HG03469 (cell line): ENCODE data around the gene ALLC.
"Not testable (repeated sequence)": the region's sequence is repeated elsewhere in the genome, so short reads cannot be mapped to it uniquely, and the experiment has no call there.

ENCODE experiments used
- ATAC-seq: cut with Tn5 transposase; IDR thresholded peaks from one replicate; pipeline ENCODE4 v1.9.1; 2021; ENCODE audit warnings: mild to moderate bottlenecking, moderate library complexity, moderate number of reproducible peaks; ENCODE audit not compliant: unreplicated experiment

The ALLC gene

DNA sequence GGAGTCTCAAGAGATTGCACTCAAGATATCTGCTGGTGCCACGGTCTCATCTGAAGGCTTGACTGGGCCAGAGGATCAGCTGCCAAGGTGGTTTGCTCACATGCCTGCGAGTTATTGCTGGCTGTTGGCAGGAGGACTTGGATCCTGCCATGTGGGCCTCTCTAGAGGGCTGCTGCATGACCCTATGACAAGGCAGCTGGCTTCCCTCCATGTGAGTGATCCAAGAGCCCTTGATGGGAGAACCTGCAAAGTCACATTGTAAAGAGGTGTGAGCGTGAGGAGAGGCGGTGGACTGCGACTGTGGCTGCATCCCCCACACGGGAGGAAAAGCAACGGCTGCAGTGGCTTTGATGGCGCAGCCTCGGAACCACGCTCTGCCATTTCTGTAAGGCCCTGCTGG is 4.0 kb upstream of the ALLC start:
- no peak for ATAC-seq

DNA sequence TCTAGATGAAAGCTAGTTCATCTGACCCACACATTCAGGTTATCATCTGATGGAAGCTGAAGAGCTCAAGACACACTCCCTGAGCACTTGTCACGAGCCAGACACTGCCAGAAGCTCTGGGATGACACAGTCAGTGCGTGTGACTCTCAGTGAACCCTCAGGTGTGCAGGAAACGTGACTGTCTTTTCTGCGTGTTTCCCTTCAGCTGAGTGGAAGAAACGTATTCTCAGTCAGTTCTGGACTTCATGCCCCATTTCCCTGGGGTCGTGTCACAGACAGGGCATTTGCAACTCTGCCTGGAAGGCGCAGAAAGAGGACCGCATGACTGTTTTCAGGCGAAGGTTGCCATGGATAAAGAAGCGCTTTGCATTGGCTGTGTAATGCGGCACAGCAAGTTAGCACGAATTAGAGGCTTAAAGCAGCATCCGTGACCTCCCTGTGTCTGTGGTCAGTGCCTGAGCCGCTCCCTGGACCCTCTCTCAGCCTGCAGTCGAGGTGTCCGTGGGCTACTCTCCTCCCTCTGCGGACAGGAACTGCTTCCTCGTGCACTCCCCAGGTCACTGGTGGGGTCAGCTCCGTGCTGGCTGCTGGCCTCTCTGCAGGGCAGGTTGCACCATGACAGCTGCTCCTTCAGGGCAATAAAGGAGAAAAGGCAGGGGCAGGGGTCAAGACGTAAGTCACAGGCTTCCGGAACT is 3.3 kb upstream of the ALLC start:
- no peak for ATAC-seq

DNA sequence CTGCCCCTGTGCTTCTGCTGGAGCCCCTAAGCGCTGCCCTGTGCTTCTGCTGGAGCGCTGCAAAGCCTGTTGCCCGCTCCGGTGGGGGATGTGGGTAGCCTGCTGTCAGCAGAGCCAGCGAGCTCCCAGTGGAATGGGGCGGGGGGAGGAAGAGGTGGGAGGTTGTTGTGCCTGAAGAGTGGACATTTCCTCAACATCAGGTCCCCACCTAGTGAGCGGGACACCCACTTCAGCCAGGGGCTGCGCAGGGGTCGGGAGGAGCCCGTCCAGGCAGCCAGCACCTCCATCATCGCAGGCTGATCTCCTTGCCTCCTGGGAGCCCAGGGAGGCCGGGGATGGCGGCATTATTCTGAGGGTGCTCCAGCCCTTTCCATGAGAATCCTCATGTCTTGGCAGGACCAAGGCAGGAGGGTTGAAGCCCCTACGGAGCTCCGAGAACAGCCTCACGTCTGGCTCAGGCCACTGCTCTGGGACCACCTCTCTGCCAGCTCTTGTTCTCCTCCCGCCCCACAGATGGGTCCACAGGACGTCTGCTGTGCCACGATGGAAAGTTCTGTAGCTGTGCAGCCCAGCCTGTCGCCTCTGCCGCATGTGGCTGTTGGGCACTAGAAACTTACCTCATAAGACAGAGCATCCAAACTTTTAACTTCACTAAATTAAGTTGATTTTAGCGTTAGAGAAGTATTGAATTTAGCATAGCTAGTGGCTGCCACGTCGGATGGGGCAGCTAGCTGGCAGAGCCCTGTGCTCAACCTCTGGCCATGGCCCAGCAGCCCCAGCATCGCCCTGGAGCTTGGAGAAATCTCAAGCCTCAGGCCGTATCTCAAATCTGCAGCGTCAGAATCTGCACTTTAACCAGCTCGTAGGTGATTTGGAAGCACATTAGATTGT is 1.9 kb upstream of the ALLC start:
- no peak for ATAC-seq

DNA sequence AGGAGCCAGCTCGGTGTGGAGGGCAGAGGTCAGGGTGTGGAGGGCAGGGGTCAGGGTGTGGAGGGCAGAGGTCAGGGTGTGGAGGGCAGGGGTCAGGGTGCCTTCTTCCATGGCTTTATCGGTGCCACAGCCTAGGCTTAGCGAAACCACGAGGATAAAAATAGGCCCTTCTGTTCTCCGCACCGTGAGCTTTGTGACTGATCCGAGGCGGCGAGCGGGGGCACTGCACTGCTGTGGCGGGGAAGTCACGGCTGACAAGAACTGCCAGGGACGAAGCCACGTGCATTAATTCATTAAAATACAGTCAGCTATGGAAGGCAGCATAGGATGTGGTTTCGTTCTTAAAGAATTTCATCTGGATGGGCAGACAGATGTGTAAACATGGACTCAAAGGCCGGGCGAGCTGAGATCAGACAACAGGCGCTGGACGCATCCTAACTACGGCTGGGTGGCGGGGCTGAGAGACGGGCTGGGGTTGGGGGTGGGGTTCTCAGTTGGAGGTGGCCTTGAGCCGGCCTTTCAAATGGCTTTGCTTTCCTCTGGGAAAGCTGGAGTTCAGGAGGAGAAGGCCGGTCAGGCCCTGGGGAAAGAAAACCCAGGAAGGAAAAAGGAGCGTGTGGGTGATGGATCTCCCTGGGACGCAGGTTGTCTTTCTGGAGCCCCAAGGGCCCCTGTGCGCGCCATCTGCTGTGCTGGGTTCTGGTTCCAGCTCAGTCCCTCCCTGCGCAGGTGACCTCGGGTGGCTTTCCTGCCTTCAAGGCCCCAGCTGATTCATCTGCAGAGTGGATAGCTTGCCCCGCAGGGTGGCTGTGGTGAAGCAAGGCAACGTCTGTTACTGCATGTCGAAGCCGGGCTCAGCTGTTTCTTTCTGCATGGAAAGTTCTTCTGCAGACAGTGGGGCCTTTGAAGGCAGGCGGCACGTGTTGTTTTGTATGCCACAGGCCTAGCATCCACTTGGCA is 958 bp upstream of the ALLC start:
- no peak for ATAC-seq

DNA sequence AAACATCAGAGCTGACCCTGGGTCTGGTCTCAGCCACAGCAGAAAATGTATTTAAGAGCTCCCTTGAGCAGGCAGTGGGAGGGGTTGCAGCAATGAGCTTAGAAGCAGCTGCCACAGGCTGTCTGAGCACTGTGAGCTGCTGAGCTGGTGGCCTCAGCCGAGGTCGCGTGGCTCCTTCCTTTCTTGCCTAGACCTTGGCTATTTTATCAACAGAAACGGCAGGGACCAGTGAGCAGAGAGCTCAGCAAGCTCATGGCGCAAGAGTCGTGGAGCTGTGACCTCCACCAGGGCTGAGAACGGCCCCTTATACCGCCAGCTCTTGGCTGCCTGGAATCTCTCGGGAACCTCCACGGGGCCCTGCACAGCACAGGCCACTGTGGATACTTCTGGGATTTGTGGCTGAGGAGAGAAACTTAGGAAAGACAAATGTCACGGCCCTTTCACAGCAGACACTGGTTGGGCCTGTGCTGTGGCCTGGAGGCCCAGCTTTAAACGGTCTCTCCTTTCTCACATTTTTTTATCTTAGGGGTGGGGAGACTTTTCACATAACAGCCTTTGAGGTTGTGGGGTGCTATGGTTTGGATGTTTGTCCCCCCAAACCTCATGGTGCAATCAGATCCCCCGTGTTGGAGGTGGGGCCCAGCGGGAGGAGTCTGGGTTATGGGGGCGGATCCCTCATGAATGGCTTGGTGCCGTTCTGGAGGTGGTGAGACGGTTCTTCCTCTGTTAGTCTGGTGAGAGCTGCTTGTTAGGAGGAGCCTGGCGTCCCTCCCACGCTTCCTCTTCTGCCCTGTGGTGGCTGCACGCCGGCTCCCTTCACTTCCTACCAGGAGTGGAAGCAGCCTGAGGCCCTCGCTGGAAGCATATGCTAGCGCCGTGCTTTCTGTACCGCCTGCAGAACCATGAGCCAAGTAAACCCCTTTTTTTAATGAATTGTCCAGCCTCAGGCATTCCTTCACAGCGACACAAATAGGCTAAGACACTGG is 1.7 kb downstream of the ALLC start:
- ATAC-seq: no peak

DNA sequence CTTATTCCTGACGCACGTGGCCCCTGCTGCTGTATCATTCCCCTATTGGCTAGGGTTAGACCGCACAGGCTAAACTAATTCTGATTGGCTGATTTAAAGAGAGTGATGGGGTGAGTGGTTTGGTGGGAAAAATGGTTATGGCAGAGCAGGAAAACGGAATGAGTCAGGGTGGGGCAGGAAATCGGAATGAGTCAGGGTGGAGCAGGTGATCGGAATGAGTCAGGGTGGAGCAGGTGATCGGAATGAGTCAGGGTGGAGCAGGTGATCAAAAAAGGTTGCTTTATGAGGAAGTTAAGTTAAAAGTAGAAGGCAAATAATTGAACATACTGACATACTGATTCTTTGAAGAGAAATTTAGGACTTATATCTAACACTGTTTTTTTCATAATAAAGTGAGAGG is 2.6 kb downstream of the ALLC start:
- not testable (repeated sequence) for ATAC-seq

DNA sequence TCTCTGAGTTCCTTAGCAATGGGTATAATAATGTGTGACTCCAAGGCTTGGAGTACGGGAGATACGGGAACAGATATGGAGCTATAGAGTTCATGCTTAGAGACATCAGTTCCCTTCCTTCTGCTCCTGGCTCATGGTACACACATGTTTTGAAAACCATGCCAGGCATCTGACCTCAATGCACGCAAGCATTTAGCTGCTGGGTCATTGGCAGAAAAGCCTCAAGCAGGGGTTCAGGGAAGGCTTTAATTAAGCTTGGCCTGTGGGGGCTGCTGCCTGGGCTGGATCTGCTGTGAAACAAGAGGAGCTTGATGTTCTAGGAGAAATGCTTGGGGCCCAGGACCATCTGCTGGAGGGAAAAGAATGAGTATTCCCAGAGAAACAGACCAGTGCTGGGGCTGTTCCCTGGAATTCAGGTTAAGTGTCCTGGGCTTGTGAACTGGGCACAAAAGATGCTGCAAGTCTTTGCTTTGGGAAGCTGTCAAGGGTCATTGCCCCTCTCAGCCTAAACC is 3.2 kb downstream of the ALLC start:
- no peak for ATAC-seq

DNA sequence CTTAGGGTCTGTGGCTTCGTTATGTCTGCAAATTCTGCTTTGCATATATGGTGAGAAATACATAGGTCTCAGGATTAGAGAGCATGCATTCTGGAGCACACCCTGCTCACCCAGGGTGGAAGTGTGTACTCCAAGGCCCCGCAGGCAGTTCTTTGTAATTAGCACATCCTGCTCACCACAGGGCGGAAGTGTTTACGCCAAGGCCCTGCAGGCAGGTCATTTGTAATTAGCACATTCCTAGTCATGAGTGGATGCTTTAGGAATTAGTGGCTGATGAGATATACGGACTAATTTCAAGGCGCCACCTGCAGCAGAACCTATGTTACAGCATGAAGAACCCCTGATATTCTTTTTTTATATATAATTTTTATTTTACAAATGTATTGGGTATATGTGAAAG is 4.2 kb downstream of the ALLC start:
- ATAC-seq: no peak

DNA sequence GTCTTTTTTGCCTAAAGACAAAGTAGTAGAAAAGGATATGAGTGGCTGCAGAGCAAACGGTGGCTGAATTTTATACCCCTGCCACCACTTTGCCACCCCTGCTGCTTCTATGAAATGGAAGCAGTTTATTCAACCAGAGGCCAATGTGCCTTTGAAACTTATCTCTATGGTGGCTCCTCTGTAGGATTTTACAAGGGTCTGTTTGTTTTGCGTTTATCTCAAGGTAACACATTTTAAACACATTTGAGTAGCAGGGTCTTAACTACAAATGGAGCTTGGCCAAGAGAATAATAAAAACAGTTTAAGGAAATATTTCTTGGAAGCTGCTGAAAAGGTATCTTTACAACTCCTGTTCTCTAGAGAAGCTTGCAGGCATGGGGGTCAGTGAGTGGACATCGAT is 6.1 kb downstream of the ALLC start:
- ATAC-seq: no peak

DNA sequence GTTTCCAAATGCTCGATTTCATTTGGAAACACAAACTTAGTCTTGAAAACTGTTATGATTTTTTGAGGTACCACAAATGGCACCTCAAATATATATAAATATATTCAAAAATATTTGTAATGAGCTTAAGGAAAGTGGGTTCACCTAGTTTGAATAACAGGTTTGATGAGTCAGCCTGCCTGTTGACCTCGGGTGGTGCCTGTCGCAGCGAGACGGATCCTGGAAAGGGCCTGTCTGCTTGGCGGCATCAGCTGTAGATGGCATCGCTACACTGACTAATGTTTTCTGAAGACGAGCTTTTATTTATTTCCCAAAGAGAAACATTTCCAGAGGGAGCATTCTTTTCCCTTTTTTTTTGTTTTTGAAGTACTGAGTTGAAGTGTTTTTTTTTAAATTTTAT is 6.9 kb downstream of the ALLC start:
- no peak for ATAC-seq

DNA sequence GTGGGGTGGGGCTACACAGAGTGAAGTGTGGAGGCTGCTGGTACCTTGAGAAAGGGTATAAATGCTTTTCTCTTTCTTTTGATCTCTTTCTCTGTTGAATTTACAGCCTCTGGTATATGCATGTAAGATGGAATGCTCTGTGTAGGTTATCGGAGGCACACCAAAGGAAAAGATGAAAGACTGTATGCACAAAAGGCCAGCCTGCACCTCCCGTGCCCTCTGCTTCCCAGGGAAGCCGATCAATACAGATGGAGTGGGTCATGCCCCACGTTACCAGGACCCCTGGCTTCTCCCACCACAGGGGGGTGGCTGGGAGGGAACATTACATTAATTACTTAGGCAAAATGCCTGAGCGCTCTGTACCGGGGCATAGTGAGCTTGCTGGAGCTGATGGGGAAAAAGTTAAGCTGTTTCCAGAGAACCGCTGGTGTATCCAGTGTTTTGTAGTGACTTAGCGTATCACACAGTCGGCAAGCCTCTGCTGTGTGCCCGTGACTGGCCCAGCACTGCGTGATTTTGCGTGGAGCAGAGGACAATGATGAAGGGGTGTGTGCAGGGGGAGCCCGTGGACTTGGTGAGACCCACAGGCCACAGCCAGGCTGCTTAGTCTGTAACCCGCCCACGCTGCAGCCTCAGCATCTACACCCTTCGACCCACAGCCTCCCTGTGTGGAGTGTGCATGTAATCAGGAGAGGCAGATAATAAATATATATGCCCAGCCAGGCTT is 8.0 kb downstream of the ALLC start:
- no peak for ATAC-seq

DNA sequence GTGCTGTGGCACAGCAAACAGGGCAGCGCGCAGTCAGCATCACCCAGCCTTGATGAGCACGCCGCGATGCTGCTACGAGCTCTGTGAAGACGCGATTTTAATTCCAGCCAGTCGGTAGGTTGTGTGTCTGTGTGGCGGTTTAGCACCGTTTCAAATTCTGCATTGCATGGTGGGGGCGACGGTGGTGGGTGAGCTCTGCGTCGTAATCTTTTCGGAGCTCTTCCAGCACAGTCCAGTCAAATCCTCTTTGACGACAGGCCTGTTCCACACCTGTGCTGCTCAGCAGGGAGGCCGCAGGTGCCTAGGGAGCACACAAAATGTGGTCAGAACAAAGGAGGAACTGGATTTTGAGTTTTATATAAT is 8.6 kb downstream of the ALLC start:
- no peak for ATAC-seq

DNA sequence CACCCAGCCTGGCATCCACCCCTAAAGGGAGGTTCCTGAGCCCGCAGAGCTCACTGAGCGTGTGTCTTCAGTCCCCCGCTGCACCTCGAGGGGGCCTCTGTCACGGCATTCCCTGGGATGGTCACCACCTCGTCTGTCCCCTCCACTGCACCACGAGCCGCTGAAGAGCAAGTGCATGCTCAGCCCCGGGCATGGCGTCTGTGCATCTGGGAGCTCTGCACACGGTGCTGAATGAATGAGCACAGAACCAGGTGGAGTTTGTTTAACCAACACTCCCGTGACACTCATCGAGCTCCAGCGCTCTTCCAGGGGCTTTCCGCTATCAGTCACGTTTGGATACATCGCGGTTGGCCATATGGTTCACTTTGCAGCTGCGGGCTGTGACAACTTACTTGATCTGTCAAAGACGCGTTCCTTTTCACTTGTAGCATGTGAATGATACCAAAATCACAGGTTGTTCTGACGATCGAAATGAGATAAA is 9.2 kb downstream of the ALLC start:
- ATAC-seq: no peak

DNA sequence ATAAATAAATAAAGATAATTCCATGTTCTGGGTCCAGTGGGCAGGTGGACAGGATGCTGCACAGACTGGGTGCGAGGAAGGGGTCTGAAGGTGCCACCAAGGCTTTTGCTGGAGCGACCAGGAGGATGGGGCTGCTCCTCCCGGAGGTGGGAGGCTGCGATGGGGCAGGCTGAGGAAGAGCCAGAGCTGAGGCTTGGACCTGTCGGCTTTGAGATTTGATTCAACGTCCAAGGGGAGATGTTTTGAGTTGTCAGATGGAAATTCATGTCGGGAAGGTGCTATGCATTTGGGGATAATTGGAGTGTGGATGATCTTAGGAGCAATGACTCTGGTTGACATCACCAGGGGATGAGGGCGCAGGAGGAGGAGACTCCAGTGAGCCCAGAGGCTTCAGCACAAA is 11.7 kb downstream of the ALLC start:
- ATAC-seq: no peak

DNA sequence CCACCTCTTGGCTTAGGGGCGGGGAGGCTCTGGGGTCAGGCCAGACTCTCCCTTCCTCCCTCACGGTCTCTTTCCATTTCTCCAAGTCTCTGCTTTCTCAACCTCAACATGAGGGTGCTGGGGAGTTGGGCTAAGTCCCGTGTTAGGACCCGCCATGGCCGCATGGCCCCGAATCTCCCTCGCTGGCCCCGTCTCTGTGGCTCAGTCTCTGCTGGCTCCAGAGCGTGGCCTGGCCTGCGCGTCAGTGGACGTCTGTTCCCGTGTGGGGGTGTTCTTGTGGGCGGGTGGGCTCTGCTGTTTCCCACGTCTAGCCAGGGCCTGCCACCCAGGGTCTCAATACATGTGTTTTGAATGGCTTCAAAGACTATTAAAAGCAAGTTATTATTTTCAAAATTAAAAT is 12.4 kb downstream of the ALLC start:
- no peak for ATAC-seq

DNA sequence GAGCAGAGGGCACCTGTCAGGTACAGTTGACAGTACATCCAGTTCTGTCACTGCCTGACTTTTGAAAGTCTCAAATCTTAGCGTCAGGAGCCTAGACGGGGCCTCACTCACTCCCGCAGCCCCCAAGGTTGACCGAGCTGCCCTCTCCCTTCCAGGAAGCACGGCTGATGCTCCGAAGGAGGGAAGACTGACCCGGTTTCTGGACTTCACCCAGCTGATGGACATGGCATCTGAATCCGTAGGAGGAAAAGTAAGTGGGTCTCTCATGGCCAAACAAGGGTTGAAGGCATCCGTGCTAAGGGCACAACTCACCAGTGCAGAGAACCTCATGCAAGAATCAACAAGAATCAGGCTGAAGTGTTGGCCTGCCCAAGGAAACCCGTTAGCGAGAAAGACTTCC is 12.9 kb downstream of the ALLC start:
- no peak for ATAC-seq

DNA sequence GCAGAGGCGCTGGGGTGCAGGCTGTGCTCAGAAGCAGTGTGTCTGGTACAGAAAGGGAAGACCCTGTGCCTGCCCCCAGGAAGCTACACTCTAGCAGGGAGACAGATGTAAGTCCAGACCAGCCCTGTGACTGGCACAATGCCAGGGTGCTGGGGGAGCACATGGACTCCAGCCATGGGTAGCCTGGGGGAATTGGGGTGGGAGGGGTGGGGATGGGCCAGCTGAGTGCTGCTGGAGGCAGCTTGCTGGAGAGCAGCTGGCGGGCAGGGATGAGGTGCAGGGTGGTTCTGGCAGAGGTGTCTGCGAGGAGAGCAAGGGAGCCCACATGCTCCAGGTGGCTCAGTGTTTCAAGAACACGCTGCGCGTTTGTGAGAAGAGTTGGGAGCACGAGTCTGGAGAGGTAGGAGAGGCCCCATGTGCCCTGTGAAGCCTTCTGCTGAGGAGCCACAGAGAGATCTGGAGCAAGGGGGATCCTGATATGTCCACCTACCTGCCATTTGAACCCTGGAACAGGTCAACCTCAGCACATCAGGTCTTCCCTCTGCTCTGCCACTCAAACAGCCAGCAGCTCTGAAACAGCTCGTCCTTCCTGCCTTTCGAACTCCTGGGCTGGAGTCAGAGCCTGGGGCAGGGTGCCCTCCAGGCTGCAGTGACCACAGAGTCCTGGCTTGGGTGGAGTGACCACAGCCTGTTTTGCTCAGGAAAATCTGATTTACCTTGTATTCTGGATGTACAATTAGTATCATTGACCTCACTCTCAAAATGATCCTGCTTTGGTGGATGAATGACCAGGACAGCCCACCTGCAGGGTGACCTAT is 15.1 kb downstream of the ALLC start:
- ATAC-seq: no peak
